Omental fat pad (tissue), 4 donors: Measurements from ENCODE around the gene RBBP6. TPM values are rescaled to one million over a fixed set of nuclear protein-coding genes. Genes with fewer than 3 reads are reported as not detected.

Source experiments
- ATAC-seq: fragments of 150-250 bp; one replicate; pipeline ENCODE4 v1.9.1; 2016; ENCODE audit warnings: mild to moderate bottlenecking, moderate library complexity; ENCODE audit not compliant: low FRiP score
- DNase-seq: peaks from one replicate; pipeline ENCODE4 v3.0.0-alpha.2; 2019; ENCODE audit warnings: low spot score
- CTCF ChIP-seq, 3 donors: fragments of 450-650 bp; IDR thresholded peaks; one replicate each; pipeline ENCODE4 v1.5.1; 2016 to 2017; ENCODE audit warnings: antibody characterized with exemption in 3 of 3, mild to moderate bottlenecking in 3 of 3, moderate library complexity in 2 of 3
- total RNA-seq, 4 donors: library from RNA; depleted of rRNA; stranded (reverse); fragments of >200 nt; gene quantifications; one replicate each; pipeline ENCODE4 v1.1.0, GENCODE V29; 2016

The RBBP6 gene
- total RNA-seq, 4 donors from 2014 or later: 48.5 to 91.6 (median 80.4) TPM

- DNase-seq (no peak), ATAC-seq (no peak)
- no peak for TF ChIP-seq CTCF (IDR thresholded peaks at IDR 0.05)
Measured at GRCh38 chr16:24543949-24544348, 4.6 kb downstream of the RBBP6 start.

- no peak for ATAC-seq
- no peak for DNase-seq
- no peak for TF ChIP-seq CTCF (IDR thresholded peaks at IDR 0.05)
Measured at GRCh38 chr16:24544640-24545039, 5.3 kb downstream of the RBBP6 start.

- no peak for TF ChIP-seq CTCF (IDR thresholded peaks at IDR 0.05)
- ATAC-seq: no peak
- no peak for DNase-seq
Measured at GRCh38 chr16:24550295-24550694, 10.9 kb downstream of the RBBP6 start.

- no peak for DNase-seq
- no peak for ATAC-seq
- no peak for TF ChIP-seq CTCF (IDR thresholded peaks at IDR 0.05)
Measured at GRCh38 chr16:24552705-24553246, 13.4 kb downstream of the RBBP6 start.

- no peak for DNase-seq
- TF ChIP-seq CTCF (IDR thresholded peaks at IDR 0.05): no peak
- ATAC-seq: no peak
Measured at GRCh38 chr16:24553983-24554382, 14.6 kb downstream of the RBBP6 start.

GRCh38 chr16:24555346-24555872, 16.0 kb downstream of the RBBP6 start:
- no peak for ATAC-seq
- DNase-seq: no peak
- TF ChIP-seq CTCF (IDR thresholded peaks at IDR 0.05): no peak

- DNase-seq: no peak
- TF ChIP-seq CTCF (IDR thresholded peaks at IDR 0.05): no peak
- no peak for ATAC-seq
Measured at GRCh38 chr16:24562811-24563210, 23.4 kb downstream of the RBBP6 start.
